T-helper 1 cell treated with Interleukin-12 subunit alpha and Interleukin-12 subunit beta and Interleukin-4 antibody, amounts not matched to agents 30 μg/mL and 1 μg/mL, for 36 hours (primary cell): Measurements from ENCODE around the gene DCLK1.
"Not testable (repeated sequence)": the region's sequence is repeated elsewhere in the genome, so short reads cannot be mapped to it uniquely, and the experiment has no call there.

Experiments used
- H3K27ac Mint-ChIP-seq: one replicate; pipeline ENCODE4 v1.8.0; 2021; ENCODE audit warnings: mild to moderate bottlenecking, mixed read lengths
- H3K27me3 Mint-ChIP-seq: one replicate; pipeline ENCODE4 v1.8.0; 2021; ENCODE audit warnings: low read depth, mixed read lengths
- H3K36me3 Mint-ChIP-seq: one replicate; pipeline ENCODE4 v1.8.0; 2021; ENCODE audit warnings: low read depth, mixed read lengths
- H3K4me1 Mint-ChIP-seq: one replicate; pipeline ENCODE4 v1.8.0; 2021; ENCODE audit warnings: low read depth, mixed read lengths
- H3K4me3 Mint-ChIP-seq: one replicate; pipeline ENCODE4 v1.8.0; 2021; ENCODE audit warnings: mild to moderate bottlenecking, moderate library complexity, mixed read lengths
- H3K9me3 Mint-ChIP-seq: one replicate; pipeline ENCODE4 v1.8.0; 2021; ENCODE audit warnings: mixed read lengths

The DCLK1 gene

GRCh38 chr13:35984287-35984686, 146.9 kb downstream of the DCLK1 start:
- H3K27ac Mint-ChIP-seq, result no peak overlapping the region
- no peaks in the 10 kb centered on the region for H3K36me3 Mint-ChIP-seq
- H3K4me3 Mint-ChIP-seq, result no peak overlapping the region
- no peaks in the 10 kb centered on the region for H3K27me3 Mint-ChIP-seq
- H3K9me3 Mint-ChIP-seq, result no peaks in the 10 kb centered on the region
- H3K4me1 Mint-ChIP-seq, result no peaks in the 10 kb centered on the region

GRCh38 chr13:35983703-35984102, 147.5 kb downstream of the DCLK1 start:
- not testable (repeated sequence) for H3K4me1 Mint-ChIP-seq, H3K27me3 Mint-ChIP-seq, H3K36me3 Mint-ChIP-seq, H3K9me3 Mint-ChIP-seq, H3K27ac Mint-ChIP-seq, H3K4me3 Mint-ChIP-seq

GRCh38 chr13:35983206-35983605, 148.0 kb downstream of the DCLK1 start:
- Mint-ChIP-seq H3K9me3 (no peaks in the 10 kb centered on the region), H3K36me3 (no peaks in the 10 kb centered on the region), H3K4me1 (no peaks in the 10 kb centered on the region), H3K4me3 (no peak overlapping the region), H3K27me3 (no peaks in the 10 kb centered on the region), H3K27ac (no peak overlapping the region)

GRCh38 chr13:35979361-35979951, 151.7 kb downstream of the DCLK1 start:
- Mint-ChIP-seq H3K4me3 (no peak overlapping the region), H3K9me3 (peaks cover 5% of the 10 kb centered on the region), H3K27me3 (no peaks in the 10 kb centered on the region), H3K36me3 (no peaks in the 10 kb centered on the region), H3K27ac (no peak overlapping the region), H3K4me1 (no peaks in the 10 kb centered on the region)

- Mint-ChIP-seq H3K27ac (no peak overlapping the region), H3K27me3 (no peaks in the 10 kb centered on the region), H3K4me3 (no peak overlapping the region), H3K4me1 (no peaks in the 10 kb centered on the region), H3K36me3 (no peaks in the 10 kb centered on the region), H3K9me3 (peaks cover 12% of the 10 kb centered on the region)
Observed at GRCh38 chr13:35978607-35979316, 152.4 kb downstream of the DCLK1 start.

- H3K4me3 Mint-ChIP-seq, result no peak overlapping the region
- H3K4me1 Mint-ChIP-seq, result no peaks in the 10 kb centered on the region
- no peak overlapping the region for H3K27ac Mint-ChIP-seq
- H3K9me3 Mint-ChIP-seq, result peaks cover 17% of the 10 kb centered on the region
- H3K36me3 Mint-ChIP-seq, result no peaks in the 10 kb centered on the region
- no peaks in the 10 kb centered on the region for H3K27me3 Mint-ChIP-seq
Observed at GRCh38 chr13:35977060-35977459, 154.1 kb downstream of the DCLK1 start.

- no peak overlapping the region for H3K4me3 Mint-ChIP-seq
- no peaks in the 10 kb centered on the region for H3K27me3 Mint-ChIP-seq
- no peaks in the 10 kb centered on the region for H3K4me1 Mint-ChIP-seq
- no peaks in the 10 kb centered on the region for H3K36me3 Mint-ChIP-seq
- no peak overlapping the region for H3K27ac Mint-ChIP-seq
- H3K9me3 Mint-ChIP-seq, result peaks cover 17% of the 10 kb centered on the region
Observed at GRCh38 chr13:35976126-35976525, 155.1 kb downstream of the DCLK1 start.

GRCh38 chr13:35966951-35967350, 164.2 kb downstream of the DCLK1 start:
- not testable (repeated sequence) for H3K4me1 Mint-ChIP-seq, H3K36me3 Mint-ChIP-seq, H3K4me3 Mint-ChIP-seq, H3K27me3 Mint-ChIP-seq, H3K27ac Mint-ChIP-seq
- H3K9me3 Mint-ChIP-seq, result peaks cover 19% of the 10 kb centered on the region

- Mint-ChIP-seq H3K9me3 (peaks cover 19% of the 10 kb centered on the region), H3K36me3 (no peaks in the 10 kb centered on the region), H3K4me3 (no peak overlapping the region), H3K27ac (no peak overlapping the region), H3K4me1 (no peaks in the 10 kb centered on the region), H3K27me3 (no peaks in the 10 kb centered on the region)
Observed at GRCh38 chr13:35966024-35966423, 165.2 kb downstream of the DCLK1 start.

- Mint-ChIP-seq H3K9me3 (peaks cover 19% of the 10 kb centered on the region), H3K27ac (no peak overlapping the region), H3K4me1 (no peaks in the 10 kb centered on the region), H3K27me3 (no peaks in the 10 kb centered on the region), H3K36me3 (no peaks in the 10 kb centered on the region), H3K4me3 (no peak overlapping the region)
Observed at GRCh38 chr13:35965226-35965927, 165.8 kb downstream of the DCLK1 start.

- H3K27ac Mint-ChIP-seq, result no peak overlapping the region
- H3K27me3 Mint-ChIP-seq, result no peaks in the 10 kb centered on the region
- no peaks in the 10 kb centered on the region for H3K4me1 Mint-ChIP-seq
- no peaks in the 10 kb centered on the region for H3K36me3 Mint-ChIP-seq
- H3K9me3 Mint-ChIP-seq, result peaks cover 19% of the 10 kb centered on the region
- H3K4me3 Mint-ChIP-seq, result no peak overlapping the region
Observed at GRCh38 chr13:35964863-35965180, 166.4 kb downstream of the DCLK1 start.

GRCh38 chr13:35964011-35964862, 166.9 kb downstream of the DCLK1 start:
- Mint-ChIP-seq H3K4me3 (no peak overlapping the region), H3K36me3 (no peaks in the 10 kb centered on the region), H3K9me3 (peaks cover 18% of the 10 kb centered on the region), H3K27ac (no peak overlapping the region), H3K27me3 (no peaks in the 10 kb centered on the region), H3K4me1 (no peaks in the 10 kb centered on the region)

- Mint-ChIP-seq H3K36me3 (no peaks in the 10 kb centered on the region), H3K4me3 (no peak overlapping the region), H3K27ac (no peak overlapping the region), H3K27me3 (no peaks in the 10 kb centered on the region), H3K4me1 (no peaks in the 10 kb centered on the region), H3K9me3 (peaks cover 4% of the 10 kb centered on the region)
Observed at GRCh38 chr13:35961461-35962220, 169.5 kb downstream of the DCLK1 start.

GRCh38 chr13:35961002-35961401, 170.2 kb downstream of the DCLK1 start:
- no peak overlapping the region for H3K4me3 Mint-ChIP-seq
- H3K9me3 Mint-ChIP-seq, result peaks cover 4% of the 10 kb centered on the region
- H3K27ac Mint-ChIP-seq, result no peak overlapping the region
- H3K36me3 Mint-ChIP-seq, result no peaks in the 10 kb centered on the region
- no peaks in the 10 kb centered on the region for H3K27me3 Mint-ChIP-seq
- H3K4me1 Mint-ChIP-seq, result no peaks in the 10 kb centered on the region
